CMK (cell line): ENCODE results near the gene PTPN14.
"Not testable (repeated sequence)": the region's sequence is repeated elsewhere in the genome, so short reads cannot be mapped to it uniquely, and the experiment has no call there.

ENCODE experiments used
- DNase-seq: peaks from one replicate; pipeline ENCODE4 v3.0.0-alpha.2; 2010; ENCODE audit warnings: low read depth

PTPN14 gene

DNA sequence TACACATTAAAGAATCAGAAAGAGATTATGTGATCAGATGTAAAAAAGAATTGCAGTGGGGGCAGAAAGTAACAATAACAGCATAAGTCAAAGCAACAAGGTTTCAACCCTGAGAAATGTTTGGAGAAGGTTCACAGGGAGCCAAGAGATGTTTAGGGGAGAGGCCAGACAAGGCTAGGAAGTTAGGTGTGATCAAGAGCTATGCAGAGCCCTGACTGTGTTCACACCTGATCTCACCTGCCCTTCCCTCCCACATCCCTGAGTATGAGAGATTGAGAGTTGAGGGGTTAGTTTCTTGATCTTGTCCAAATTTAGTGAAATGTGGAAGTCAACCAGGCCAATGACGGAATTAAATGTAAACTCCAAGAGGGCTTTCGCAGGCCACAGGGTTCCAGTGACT lies 10.2 kb downstream of the PTPN14 start:
- DNase-seq = no peak

GRCh38 chr1:214540324-214540723 lies 11.1 kb downstream of the PTPN14 start:
- no peak for DNase-seq

DNA sequence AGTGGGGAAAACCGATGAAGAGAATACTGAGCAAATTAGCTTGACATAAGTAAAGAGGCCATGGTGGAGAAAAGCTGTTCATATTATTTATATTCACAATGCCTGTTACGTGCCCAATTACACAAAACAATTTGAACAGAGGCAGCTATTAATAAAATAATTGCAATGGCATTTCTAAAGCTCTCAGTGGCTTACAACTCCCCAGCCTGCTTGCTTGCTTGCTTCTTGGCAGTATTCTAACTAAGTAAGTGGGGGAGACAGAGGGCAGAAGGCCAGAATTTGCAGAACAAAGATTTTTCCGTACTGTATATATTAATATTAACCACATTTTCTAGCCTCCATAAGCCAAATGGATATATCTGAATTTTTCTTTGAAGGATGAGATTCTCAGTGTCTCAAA lies 12.9 kb downstream of the PTPN14 start:
- no peak for DNase-seq

GRCh38 chr1:214537872-214538473 lies 13.4 kb downstream of the PTPN14 start:
- no peak for DNase-seq

- DNase-seq = no peak
Measured at GRCh38 chr1:214537219-214537618, 14.2 kb downstream of the PTPN14 start.

DNA sequence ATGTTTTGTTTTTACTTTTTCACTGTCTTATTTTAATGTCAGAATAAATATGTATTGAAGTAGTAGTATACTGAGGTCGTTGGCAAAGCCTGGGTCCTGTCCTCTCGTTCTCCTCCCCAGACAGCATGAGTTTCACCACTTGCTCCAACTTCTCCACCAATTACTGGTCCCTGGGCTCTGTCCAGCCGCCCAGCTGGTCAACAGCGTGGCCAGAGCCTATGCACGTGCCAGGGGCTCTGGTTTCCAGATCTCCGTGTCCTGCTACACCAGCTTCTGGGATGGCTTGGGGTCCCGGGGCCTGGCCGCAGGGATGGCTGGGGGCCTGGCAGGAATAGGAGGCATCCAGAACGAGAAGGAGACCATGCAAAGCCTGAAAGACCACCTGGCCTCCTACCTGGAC lies 19.3 kb downstream of the PTPN14 start:
- DNase-seq = no peak

- DNase-seq = no peak
Measured at GRCh38 chr1:214525535-214526019, 25.8 kb downstream of the PTPN14 start.

DNA sequence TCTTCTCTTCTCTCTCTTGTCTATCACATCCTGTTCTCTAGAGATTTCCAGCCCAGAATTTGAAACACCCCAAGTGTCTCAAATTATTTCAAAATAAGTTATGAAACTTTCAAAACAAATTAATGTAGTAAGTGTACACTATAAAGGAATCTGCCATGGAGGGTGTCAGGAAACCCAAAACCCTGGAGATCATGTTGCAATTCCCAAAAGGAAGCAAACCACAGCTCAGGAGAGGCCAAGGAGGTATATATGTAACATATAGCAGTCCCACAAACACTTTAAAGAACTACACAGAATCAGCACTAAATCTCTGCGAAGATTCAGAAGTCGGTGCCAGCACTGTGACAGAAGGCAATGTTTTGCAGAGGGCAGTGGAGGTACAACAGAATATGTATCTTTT lies 26.6 kb downstream of the PTPN14 start:
- DNase-seq = no peak

- no peak for DNase-seq
Measured at GRCh38 chr1:214523124-214523824, 28.1 kb downstream of the PTPN14 start.

DNA sequence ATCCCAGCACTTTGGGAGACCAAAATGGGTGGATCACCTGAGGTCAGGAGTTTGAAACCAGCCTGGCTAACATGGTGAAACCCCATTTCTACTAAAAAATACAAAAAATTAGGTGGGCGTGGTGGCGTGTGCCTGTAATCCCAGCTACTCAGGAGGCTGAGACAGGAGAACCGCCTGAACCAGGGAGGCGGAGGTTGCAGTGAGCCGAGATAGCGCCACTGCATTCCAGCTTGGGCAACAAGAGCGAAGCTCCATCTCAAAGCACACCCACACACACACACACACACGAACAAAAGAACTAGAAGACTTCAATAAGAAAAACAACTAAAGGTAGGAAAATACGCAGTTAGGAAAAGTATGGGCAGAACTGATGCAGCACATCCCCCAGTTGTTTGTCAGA lies 29.9 kb downstream of the PTPN14 start:
- not testable (repeated sequence) for DNase-seq

DNA sequence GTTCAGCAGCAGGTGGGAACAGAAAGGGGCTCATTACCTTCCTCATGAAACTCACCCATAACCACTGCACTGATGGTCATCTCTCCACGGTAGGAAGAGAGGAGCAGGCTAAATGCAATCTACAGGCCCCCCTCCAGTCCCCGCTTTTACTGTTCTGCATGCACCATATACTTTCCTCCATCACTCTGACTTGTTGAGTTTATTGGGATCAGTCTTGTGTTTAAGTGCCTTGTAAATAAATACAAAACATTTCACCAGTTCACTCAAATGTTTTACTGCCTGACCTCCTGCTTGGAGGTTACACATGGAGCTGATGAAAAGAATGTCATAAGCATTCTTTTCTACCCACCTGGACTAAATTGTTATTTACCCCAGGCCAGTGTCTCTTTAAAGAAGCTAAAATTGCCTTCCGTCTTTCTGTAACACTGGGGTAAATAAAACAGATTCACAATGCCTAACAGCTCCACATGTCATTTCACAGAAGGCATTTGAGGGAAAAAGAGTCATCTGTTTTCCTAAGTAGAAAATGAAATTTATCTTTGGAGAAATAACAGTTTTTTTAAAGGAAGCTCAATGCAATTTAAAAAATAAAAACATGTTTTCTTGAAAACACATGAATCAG lies 30.7 kb downstream of the PTPN14 start:
- no peak for DNase-seq

GRCh38 chr1:214518361-214518760 lies 33.0 kb downstream of the PTPN14 start:
- no peak for DNase-seq

- no peak for DNase-seq
Measured at GRCh38 chr1:214516434-214517326, 34.7 kb downstream of the PTPN14 start.

- no peak for DNase-seq
Measured at GRCh38 chr1:214515544-214516433, 35.6 kb downstream of the PTPN14 start.

DNA sequence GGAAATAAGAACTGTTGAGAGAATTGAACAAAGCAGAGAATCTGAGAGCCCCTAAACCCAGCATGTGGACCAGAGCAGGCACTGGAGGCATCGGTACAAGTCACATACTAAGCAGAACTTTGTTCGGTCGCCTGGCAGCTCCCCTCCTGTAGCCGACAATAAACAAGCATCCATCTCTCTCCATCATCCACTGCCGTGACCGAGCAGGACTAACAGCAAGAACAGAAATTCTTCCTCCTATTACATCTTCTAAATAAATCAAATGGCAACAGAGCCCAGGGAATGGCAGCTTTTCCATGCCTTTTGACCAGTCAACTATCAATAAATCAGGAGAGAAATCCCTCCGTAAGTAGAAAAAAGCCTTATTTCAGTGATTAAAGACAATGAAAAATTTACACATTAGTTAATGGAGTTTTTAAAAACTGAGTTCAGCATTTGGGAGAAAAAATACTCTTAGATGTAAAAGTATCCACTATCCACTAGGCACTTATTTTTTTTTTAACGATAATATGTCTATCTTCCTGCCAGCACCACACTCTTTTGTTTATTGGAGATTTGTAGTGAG lies 36.5 kb downstream of the PTPN14 start:
- no peak for DNase-seq

DNA sequence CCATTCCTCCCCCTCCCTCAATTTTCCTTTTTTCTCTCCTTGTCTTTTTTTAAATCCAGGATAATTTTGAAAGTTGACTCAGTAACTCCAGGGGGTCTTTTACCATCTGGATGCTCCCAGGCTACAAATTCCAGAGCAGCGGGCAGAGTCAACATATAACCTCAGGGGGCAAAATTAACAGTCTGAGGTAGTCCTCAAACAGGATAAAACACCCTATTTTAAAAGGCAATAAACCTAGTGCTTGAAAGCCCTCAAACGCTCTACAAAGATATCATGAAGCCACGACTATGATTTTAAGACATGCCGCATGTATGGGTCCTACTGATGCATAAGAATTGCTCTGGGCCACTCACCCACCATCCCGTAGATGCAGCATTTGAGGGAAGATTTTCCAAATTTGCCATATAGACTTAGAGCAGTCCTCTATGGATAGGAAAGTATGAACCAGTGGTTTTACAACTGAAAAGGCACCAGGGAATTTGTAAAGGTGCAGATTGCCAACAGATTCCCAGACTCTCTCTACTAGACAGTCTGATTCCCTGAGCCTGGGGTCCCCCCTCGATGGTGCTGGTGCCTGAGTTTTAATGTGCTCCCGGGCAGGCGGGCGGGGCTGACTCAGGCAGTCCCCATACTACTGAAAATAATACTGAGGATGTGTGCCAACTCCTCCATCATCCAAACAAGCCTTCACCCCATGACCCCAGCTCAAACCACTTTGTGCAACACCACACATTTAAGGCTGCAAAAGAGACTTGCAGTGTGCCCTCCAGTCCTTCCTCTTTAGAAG lies 37.2 kb downstream of the PTPN14 start:
- no peak for DNase-seq

DNA sequence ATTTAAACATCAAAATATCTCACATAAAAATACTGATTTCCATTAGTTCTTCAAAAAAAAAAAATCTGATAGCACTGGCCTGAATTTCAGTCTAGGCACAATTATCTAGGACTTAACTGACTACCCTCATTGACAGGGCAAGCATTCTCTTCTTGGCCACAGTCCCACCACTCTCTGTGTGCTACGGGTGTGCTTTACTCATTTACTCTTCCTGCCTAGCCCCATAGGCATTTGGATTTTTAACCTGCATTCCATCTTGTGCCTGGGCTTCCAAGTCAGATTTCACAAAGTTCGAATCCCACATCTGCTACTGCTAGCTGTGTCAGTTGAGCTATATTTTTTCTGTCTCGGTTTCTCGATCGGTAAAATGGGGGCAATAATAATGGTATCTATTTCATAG lies 38.0 kb downstream of the PTPN14 start:
- DNase-seq = no peak

- no peak for DNase-seq
Measured at GRCh38 chr1:214511639-214511998, 39.8 kb downstream of the PTPN14 start.

DNA sequence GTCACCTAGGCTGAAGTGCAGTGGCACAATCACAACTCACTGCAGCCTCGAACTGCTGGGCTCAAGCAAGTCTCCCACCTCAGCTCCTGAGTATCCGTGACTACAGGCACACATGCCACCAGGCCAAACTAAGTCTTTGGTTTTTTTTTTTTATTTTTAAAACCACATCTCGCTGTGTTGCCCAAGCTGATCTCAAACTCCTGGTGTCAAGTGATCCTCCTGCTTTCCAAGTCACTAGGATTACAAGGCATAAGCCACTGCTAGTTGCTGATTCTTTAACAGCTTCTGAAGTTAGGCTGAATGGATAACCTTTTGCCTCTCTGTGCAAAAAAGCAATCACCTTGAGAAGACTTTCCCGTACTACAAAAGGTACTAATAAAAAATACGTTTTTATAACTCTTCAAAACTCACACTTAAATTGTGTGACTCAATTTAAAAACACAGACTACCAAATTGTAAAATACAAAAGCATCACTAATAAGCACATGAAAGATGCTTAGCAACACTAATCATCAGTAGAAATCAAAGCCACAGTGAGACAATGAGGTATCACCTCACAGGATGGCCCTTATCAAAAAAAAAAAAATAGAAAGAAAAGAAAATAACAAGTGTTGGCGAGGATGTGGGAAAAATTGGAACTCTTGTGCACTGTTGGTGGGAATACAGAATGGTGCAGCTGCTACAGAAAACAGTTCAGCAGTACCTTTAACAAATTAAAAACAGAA lies 40.3 kb downstream of the PTPN14 start:
- DNase-seq = no peak

DNA sequence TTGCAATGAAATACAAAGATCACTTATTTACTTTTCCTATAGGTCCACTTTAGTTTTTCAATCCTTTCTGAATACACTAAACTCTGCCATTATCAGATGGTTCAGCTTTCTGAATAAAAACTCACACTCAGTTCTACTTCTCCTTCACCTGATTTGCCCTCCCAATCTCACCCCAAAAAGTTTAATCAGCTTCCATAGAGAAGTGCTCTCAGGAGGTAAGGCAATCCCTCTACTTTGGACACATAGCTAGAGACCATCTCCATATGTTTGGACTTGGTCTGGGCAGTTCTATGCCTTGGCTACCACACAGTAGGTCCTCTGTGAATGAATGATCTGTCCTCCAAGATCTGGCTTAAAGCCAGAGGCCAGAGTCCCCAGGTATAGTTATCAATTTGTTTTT lies 40.9 kb downstream of the PTPN14 start:
- no peak for DNase-seq
